Trophoblast cell (in vitro differentiated cells and primary cell): ENCODE data around the gene KIF18A. TPM values are rescaled to one million over a fixed set of nuclear protein-coding genes. Genes with fewer than 3 reads are reported as not detected.

Experiments used
- DNase-seq, 2 donors: peaks; one replicate each; pipeline ENCODE4 v3.0.0-alpha.2; 2016
- H2AFZ ChIP-seq: 2 replicates; pipeline ENCODE4 v1.6.1; 2013; ENCODE audit warnings: low read length, moderate library complexity, mild to moderate bottlenecking; ENCODE audit not compliant: insufficient read depth, poor library complexity
- H2AK5ac ChIP-seq: 2 replicates; pipeline ENCODE4 v1.6.1; 2013; ENCODE audit warnings: mild to moderate bottlenecking, low read length
- H2BK120ac ChIP-seq: 2 replicates; pipeline ENCODE4 v1.6.1; 2013; ENCODE audit warnings: low read length, mild to moderate bottlenecking, moderate library complexity; ENCODE audit not compliant: insufficient read depth, poor library complexity
- H2BK12ac ChIP-seq: 2 replicates; pipeline ENCODE4 v1.6.1; 2013; ENCODE audit warnings: mild to moderate bottlenecking, low read length, moderate library complexity
- H2BK5ac ChIP-seq: 2 replicates; pipeline ENCODE4 v1.6.1; 2013; ENCODE audit warnings: low read length, low read depth, moderate library complexity, mild to moderate bottlenecking; ENCODE audit not compliant: poor library complexity
- H3K14ac ChIP-seq: 2 replicates; pipeline ENCODE4 v1.6.1; 2013; ENCODE audit warnings: mild to moderate bottlenecking, low read length
- H3K18ac ChIP-seq: 2 replicates; pipeline ENCODE4 v1.6.1; 2013; ENCODE audit warnings: mild to moderate bottlenecking, low read length
- H3K23ac ChIP-seq: 2 replicates; pipeline ENCODE4 v1.6.1; 2013; ENCODE audit warnings: low read length
- H3K27ac ChIP-seq: 2 replicates; pipeline ENCODE4 v1.5.1; 2013; ENCODE audit warnings: low read depth, mild to moderate bottlenecking, inconsistent platforms, low read length, moderate library complexity
- H3K27me3 ChIP-seq: 2 replicates; pipeline ENCODE4 v1.6.1; 2013; ENCODE audit warnings: inconsistent platforms, mild to moderate bottlenecking, low read length, moderate library complexity; ENCODE audit not compliant: insufficient read depth
- H3K36me3 ChIP-seq, 2 experiments: 1 replicate in 1 of 2; 2 replicates in 1 of 2; pipeline ENCODE4 v1.6.1; 2013; ENCODE audit warnings: low read length in 2 of 2, mild to moderate bottlenecking in 2 of 2, moderate library complexity in 1 of 2; ENCODE audit not compliant: insufficient read depth in 2 of 2, control insufficient read depth in 1 of 2
- H3K4ac ChIP-seq: 2 replicates; pipeline ENCODE4 v1.6.1; 2013; ENCODE audit warnings: low read depth, mild to moderate bottlenecking, low read length, moderate library complexity
- H3K4me1 ChIP-seq, 2 experiments: 1 replicate in 1 of 2; 2 replicates in 1 of 2; pipeline ENCODE4 v1.6.1; 2013; ENCODE audit warnings: low read length in 2 of 2, mild to moderate bottlenecking in 2 of 2, moderate library complexity in 1 of 2; ENCODE audit not compliant: insufficient read depth in 2 of 2, control insufficient read depth in 1 of 2
- H3K4me2 ChIP-seq: 2 replicates; pipeline ENCODE4 v1.6.1; 2013; ENCODE audit warnings: inconsistent platforms, mild to moderate bottlenecking, low read length, moderate library complexity
- H3K4me3 ChIP-seq: 2 replicates; pipeline ENCODE4 v1.5.1; 2013; ENCODE audit warnings: mild to moderate bottlenecking, low read depth, low read length, inconsistent platforms
- H3K79me1 ChIP-seq: one replicate; pipeline ENCODE4 v1.6.1; 2013; ENCODE audit warnings: low read length
- H3K79me2 ChIP-seq: 2 replicates; pipeline ENCODE4 v1.6.1; 2013; ENCODE audit warnings: low read length, mild to moderate bottlenecking; ENCODE audit not compliant: control insufficient read depth, insufficient read depth, poor library complexity
- H3K9ac ChIP-seq: 2 replicates; pipeline ENCODE4 v1.6.1; 2013; ENCODE audit warnings: mild to moderate bottlenecking, low read length
- H3K9me3 ChIP-seq: 2 replicates; pipeline ENCODE4 v1.6.1; 2013; ENCODE audit warnings: low read depth, mild to moderate bottlenecking, control low read depth, inconsistent platforms, low read length; ENCODE audit not compliant: insufficient read depth
- H4K12ac ChIP-seq: 2 replicates; pipeline ENCODE4 v1.6.1; 2013; ENCODE audit warnings: low read depth, mild to moderate bottlenecking, low read length, moderate library complexity
- H4K8ac ChIP-seq: 2 replicates; pipeline ENCODE4 v1.6.1; 2013; ENCODE audit warnings: low read depth, mild to moderate bottlenecking, low read length, moderate library complexity
- H4K91ac ChIP-seq: one replicate; pipeline ENCODE4 v1.6.1; 2013; ENCODE audit warnings: low read depth, mild to moderate bottlenecking, low read length, moderate library complexity
- WGBS: extraction: QIAGEN DNeasy Blood & Tissue Kit; methylation state at CpG from one replicate; pipeline ENCODE4 v1.1.7; 2013; ENCODE audit warnings: missing lambda C conversion rate; ENCODE audit not compliant: insufficient read length, insufficient coverage; ENCODE audit errors: extremely low coverage; 5-methylcytosine and 5-hydroxymethylcytosine counted together
- polyA plus RNA-seq: library from polyadenylated mRNA; stranded (reverse); fragments of 200-250 nt; gene quantifications from 2 replicates; pipeline ENCODE4 v1.2.3, GENCODE V29; 2013

Gene KIF18A
- polyA plus RNA-seq, result 8.5 and 9.5 TPM in 2 replicates

GRCh38 chr11:28107750-28108618 lies at the start of gene KIF18A, which contains the start of gene METTL15:
TSS of gene KIF18A (minus strand) at chr11:28108156. CDS start at chr11:28097947, 10,209 bp downstream.
TSS of gene METTL15 (plus strand) at chr11:28108388. CDS start at chr11:28113335, 4,947 bp downstream.
- H3K4me3 ChIP-seq, result peak within 1 kb of the TSS; percentile 73
- peak within 1 kb of the TSS; percentile 82 for H2AFZ ChIP-seq
- peak within 1 kb of the TSS; percentile 12 for H3K18ac ChIP-seq
- no peak within 1 kb of the TSS for H4K12ac ChIP-seq
- no peak within 1 kb of the TSS for H3K27ac ChIP-seq
- H3K79me2 ChIP-seq, result peaks cover 3% of the 10 kb centered on the region
- H3K79me1 ChIP-seq, result peaks cover 2% of the 10 kb centered on the region
- H3K4me2 ChIP-seq, result peak within 1 kb of the TSS; percentile 85
- no peaks in the 10 kb centered on the region for H3K27me3 ChIP-seq
- H3K36me3 ChIP-seq, result no peaks in the 10 kb centered on the region
- no peaks in the 10 kb centered on the region for H3K9me3 ChIP-seq
- H2BK120ac ChIP-seq, result peak within 1 kb of the TSS; percentile 9
- peak within 1 kb of the TSS; percentile 13 for H2BK5ac ChIP-seq
- H3K4me1 ChIP-seq, result no peaks in the 10 kb centered on the region
- H3K9ac ChIP-seq, result peak within 1 kb of the TSS; percentile 88
- DNase-seq, result peak; percentile 100
- no peak within 1 kb of the TSS for H2BK12ac ChIP-seq
- H2AK5ac ChIP-seq, result no peak within 1 kb of the TSS
- no peak within 1 kb of the TSS for H3K14ac ChIP-seq
- H3K23ac ChIP-seq, result no peak within 1 kb of the TSS
- H3K4ac ChIP-seq, result no peak within 1 kb of the TSS
- WGBS, result no CpG with 5 or more reads among the region's 38 CpGs
- peak within 1 kb of the TSS; percentile 37 for H4K8ac ChIP-seq
- H4K91ac ChIP-seq, result peak within 1 kb of the TSS; percentile 17

GRCh38 chr11:28153586-28153985 lies 45.6 kb upstream of the KIF18A start:
- Histone ChIP-seq H3K4ac (no peak overlapping the region), H3K27me3 (no peaks in the 10 kb centered on the region), H2BK120ac (no peak overlapping the region), H3K79me1 (no peaks in the 10 kb centered on the region), H3K27ac (no peak overlapping the region), H4K12ac (no peak overlapping the region), H4K91ac (no peak overlapping the region), H3K79me2 (no peaks in the 10 kb centered on the region), H2BK12ac (no peak overlapping the region), H3K4me1 (no peaks in the 10 kb centered on the region), H2AK5ac (no peak overlapping the region), H2BK5ac (no peak overlapping the region), H3K14ac (no peak overlapping the region), H3K18ac (no peak overlapping the region), H3K9me3 (no peaks in the 10 kb centered on the region), H2AFZ (no peak overlapping the region), H3K4me3 (no peak overlapping the region), H3K23ac (no peak overlapping the region), H3K4me2 (no peak overlapping the region), H4K8ac (no peak overlapping the region), H3K36me3 (peaks cover 5 to 12% of the 10 kb centered on the region in 2 experiments), H3K9ac (no peak overlapping the region)
- no CpG with 5 or more reads among the region's 2 CpGs for WGBS
- DNase-seq, result peak in 1 of 2 donors; percentile 62

GRCh38 chr11:28152743-28153142 lies 44.8 kb upstream of the KIF18A start:
- no peak overlapping the region for H3K4me2 ChIP-seq
- H3K79me2 ChIP-seq, result no peaks in the 10 kb centered on the region
- no peak overlapping the region for H3K27ac ChIP-seq
- H3K79me1 ChIP-seq, result no peaks in the 10 kb centered on the region
- no peaks in the 10 kb centered on the region for H3K27me3 ChIP-seq
- no peak overlapping the region for H3K14ac ChIP-seq
- no peak overlapping the region for H3K23ac ChIP-seq
- no peak overlapping the region for H2BK5ac ChIP-seq
- H3K4me1 ChIP-seq, result no peaks in the 10 kb centered on the region
- no peak overlapping the region for H2BK120ac ChIP-seq
- H3K36me3 ChIP-seq, result peaks cover under 1 to 4% of the 10 kb centered on the region in 2 experiments
- H3K9ac ChIP-seq, result no peak overlapping the region
- no peak overlapping the region for H3K18ac ChIP-seq
- H3K9me3 ChIP-seq, result no peaks in the 10 kb centered on the region
- WGBS, result no CpG with 5 or more reads among the region's 2 CpGs
- H2AK5ac ChIP-seq, result no peak overlapping the region
- no peak overlapping the region for H2BK12ac ChIP-seq
- H2AFZ ChIP-seq, result no peak overlapping the region
- H4K8ac ChIP-seq, result no peak overlapping the region
- H4K91ac ChIP-seq, result no peak overlapping the region
- no peak for DNase-seq
- H3K4me3 ChIP-seq, result no peak overlapping the region
- H3K4ac ChIP-seq, result no peak overlapping the region
- no peak overlapping the region for H4K12ac ChIP-seq

GRCh38 chr11:28146123-28146751 lies 38.3 kb upstream of the KIF18A start:
- no peaks in the 10 kb centered on the region for H3K4me1 ChIP-seq
- no peak overlapping the region for H3K4me3 ChIP-seq
- whole genome bisulfite sequencing, result no CpG with 5 or more reads among the region's 2 CpGs
- H3K79me1 ChIP-seq, result no peaks in the 10 kb centered on the region
- H2AFZ ChIP-seq, result no peak overlapping the region
- H4K12ac ChIP-seq, result no peak overlapping the region
- no peaks in the 10 kb centered on the region for H3K9me3 ChIP-seq
- no peak overlapping the region for H3K27ac ChIP-seq
- no peak overlapping the region for H2BK12ac ChIP-seq
- no peak overlapping the region for H3K18ac ChIP-seq
- no peak overlapping the region for H3K4ac ChIP-seq
- H3K27me3 ChIP-seq, result no peaks in the 10 kb centered on the region
- DNase-seq, result peak; percentile 2 to 71
- H3K79me2 ChIP-seq, result no peaks in the 10 kb centered on the region
- H3K4me2 ChIP-seq, result no peak overlapping the region
- no peak overlapping the region for H4K91ac ChIP-seq
- no peak overlapping the region for H3K9ac ChIP-seq
- no peak overlapping the region for H3K14ac ChIP-seq
- no peaks in the 10 kb centered on the region for H3K36me3 ChIP-seq
- H3K23ac ChIP-seq, result no peak overlapping the region
- H2BK120ac ChIP-seq, result no peak overlapping the region
- H2BK5ac ChIP-seq, result no peak overlapping the region
- no peak overlapping the region for H2AK5ac ChIP-seq
- H4K8ac ChIP-seq, result no peak overlapping the region
